ENCODE data around the gene UROC1. TPM values are rescaled to one million over a fixed set of nuclear protein-coding genes. Genes with fewer than 3 reads are reported as not detected.
A peak's percentile ranks its signal among the peaks of the same experiment; 100 is the strongest.

The UROC1 gene
- total and polyA plus RNA-seq, 4 donors: 0.01 to 0.21 (median 0.08) TPM

- ATAC-seq (ENCODE audit: insufficient read depth, low FRiP score) (no peak), DNase-seq (peak in 1 of 3 donors; percentile 2)
- Histone ChIP-seq H3K4me1 (ENCODE audit: control insufficient read depth in 5 of 5, insufficient read depth in 5 of 5, low read length in 5 of 5) (no peaks in the 10 kb centered on the region), H3K9ac (ENCODE audit: insufficient read depth in 1 of 2, low read length in 2 of 2) (no peak overlapping the region), H3K4me3 (no peak overlapping the region), H3K27ac (ENCODE audit: low read depth in 1 of 2, low read length in 1 of 2) (no peak overlapping the region), H3K27me3 (ENCODE audit: control insufficient read depth in 3 of 3, insufficient read depth in 3 of 3, low read length in 2 of 3) (no peaks in the 10 kb centered on the region), H3K36me3 (ENCODE audit: control insufficient read depth in 4 of 4, insufficient read depth in 4 of 4, low read length in 4 of 4) (no peaks in the 10 kb centered on the region), H3K9me3 (ENCODE audit: control insufficient read depth in 4 of 4, insufficient read depth in 3 of 4, low read length in 3 of 4) (peaks cover 0 to 6% (median 0%) of the 10 kb centered on the region in 4 donors)
- no peak for TF ChIP-seq CTCF (IDR thresholded peaks at IDR 0.05; ENCODE audit: control extremely low read depth, extremely low read depth)
- 70 to 85% methylated on average over 6 of the region's 6 CpGs for WGBS, 2 donors
These were observed 40.2 kb upstream of the UROC1 start for GRCh38 chr3:126557761-126558160.

GRCh38 chr3:126557415-126557745 lies 39.8 kb upstream of the UROC1 start:
- no peak for ATAC-seq (ENCODE audit: insufficient read depth, low FRiP score)
- Histone ChIP-seq H3K27me3 (ENCODE audit: control insufficient read depth in 3 of 3, insufficient read depth in 3 of 3, low read length in 2 of 3) (no peaks in the 10 kb centered on the region), H3K4me3 (no peak overlapping the region), H3K36me3 (ENCODE audit: control insufficient read depth in 4 of 4, insufficient read depth in 4 of 4, low read length in 4 of 4) (no peaks in the 10 kb centered on the region), H3K9ac (ENCODE audit: insufficient read depth in 1 of 2, low read length in 2 of 2) (no peak overlapping the region), H3K27ac (ENCODE audit: low read depth in 1 of 2, low read length in 1 of 2) (no peak overlapping the region), H3K4me1 (ENCODE audit: control insufficient read depth in 5 of 5, insufficient read depth in 5 of 5, low read length in 5 of 5) (no peaks in the 10 kb centered on the region), H3K9me3 (ENCODE audit: control insufficient read depth in 4 of 4, insufficient read depth in 3 of 4, low read length in 3 of 4) (peaks cover 0 to 6% (median 0%) of the 10 kb centered on the region in 4 donors)
- DNase-seq: no peak
- 95 to 98% methylated on average over 11 of the region's 11 CpGs for WGBS, 2 donors
- TF ChIP-seq CTCF (IDR thresholded peaks at IDR 0.05; ENCODE audit: control extremely low read depth, extremely low read depth): no peak

- no peak for TF ChIP-seq CTCF (IDR thresholded peaks at IDR 0.05; ENCODE audit: control extremely low read depth, extremely low read depth)
- DNase-seq (peak in 1 of 3 donors; percentile 5), ATAC-seq (ENCODE audit: insufficient read depth, low FRiP score) (no peak)
- Histone ChIP-seq H3K27ac (ENCODE audit: low read depth in 1 of 2, low read length in 1 of 2) (no peak overlapping the region), H3K4me3 (no peak overlapping the region), H3K9ac (ENCODE audit: insufficient read depth in 1 of 2, low read length in 2 of 2) (no peak overlapping the region), H3K9me3 (ENCODE audit: control insufficient read depth in 4 of 4, insufficient read depth in 3 of 4, low read length in 3 of 4) (peaks cover 0 to 6% (median 0%) of the 10 kb centered on the region in 4 donors), H3K36me3 (ENCODE audit: control insufficient read depth in 4 of 4, insufficient read depth in 4 of 4, low read length in 4 of 4) (no peaks in the 10 kb centered on the region), H3K27me3 (ENCODE audit: control insufficient read depth in 3 of 3, insufficient read depth in 3 of 3, low read length in 2 of 3) (no peaks in the 10 kb centered on the region), H3K4me1 (ENCODE audit: control insufficient read depth in 5 of 5, insufficient read depth in 5 of 5, low read length in 5 of 5) (no peaks in the 10 kb centered on the region)
- 89 to 95% methylated on average over 8 of the region's 8 CpGs for WGBS, 2 donors
These were observed 39.3 kb upstream of the UROC1 start for GRCh38 chr3:126556637-126557414.
